GM12872 (cell line): Measurements from ENCODE around the gene SPATA3.

Experiments used
- TF ChIP-seq, protein P1 (sequence below): IDR thresholded peaks from 3 replicates; pipeline ENCODE4 v1.5.1; 2011; ENCODE audit warnings: low read depth, mild to moderate bottlenecking, low read length, moderate library complexity; ENCODE audit not compliant: insufficient read depth

The SPATA3 gene

DNA sequence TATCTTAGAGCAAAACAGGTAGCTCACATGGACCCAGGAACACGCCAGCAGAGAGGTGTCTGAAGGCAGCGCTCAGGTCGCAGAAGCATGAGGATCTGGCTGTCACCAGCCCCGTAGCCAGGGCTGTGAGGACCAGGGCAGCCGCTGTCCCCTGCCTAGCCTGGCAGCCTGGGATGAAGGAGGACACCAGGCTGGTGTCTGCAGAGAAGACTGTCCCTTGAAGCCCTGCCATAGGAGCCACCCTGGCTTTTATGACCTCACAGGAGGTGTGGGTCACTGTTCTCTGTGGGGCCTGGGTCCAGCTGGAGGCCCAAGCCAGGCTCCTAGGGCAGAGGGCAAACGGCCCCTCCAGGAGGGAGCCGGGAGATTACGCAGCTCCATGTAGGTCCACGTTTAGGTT is at the start of gene SPATA3:
TSS of gene SPATA3 (plus strand) at position 301 of the 400 bp plus-strand sequence. CDS start 113 bp downstream, outside the sequence.
- TF ChIP-seq, protein P1, sequence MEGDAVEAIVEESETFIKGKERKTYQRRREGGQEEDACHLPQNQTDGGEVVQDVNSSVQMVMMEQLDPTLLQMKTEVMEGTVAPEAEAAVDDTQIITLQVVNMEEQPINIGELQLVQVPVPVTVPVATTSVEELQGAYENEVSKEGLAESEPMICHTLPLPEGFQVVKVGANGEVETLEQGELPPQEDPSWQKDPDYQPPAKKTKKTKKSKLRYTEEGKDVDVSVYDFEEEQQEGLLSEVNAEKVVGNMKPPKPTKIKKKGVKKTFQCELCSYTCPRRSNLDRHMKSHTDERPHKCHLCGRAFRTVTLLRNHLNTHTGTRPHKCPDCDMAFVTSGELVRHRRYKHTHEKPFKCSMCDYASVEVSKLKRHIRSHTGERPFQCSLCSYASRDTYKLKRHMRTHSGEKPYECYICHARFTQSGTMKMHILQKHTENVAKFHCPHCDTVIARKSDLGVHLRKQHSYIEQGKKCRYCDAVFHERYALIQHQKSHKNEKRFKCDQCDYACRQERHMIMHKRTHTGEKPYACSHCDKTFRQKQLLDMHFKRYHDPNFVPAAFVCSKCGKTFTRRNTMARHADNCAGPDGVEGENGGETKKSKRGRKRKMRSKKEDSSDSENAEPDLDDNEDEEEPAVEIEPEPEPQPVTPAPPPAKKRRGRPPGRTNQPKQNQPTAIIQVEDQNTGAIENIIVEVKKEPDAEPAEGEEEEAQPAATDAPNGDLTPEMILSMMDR = no peak

DNA sequence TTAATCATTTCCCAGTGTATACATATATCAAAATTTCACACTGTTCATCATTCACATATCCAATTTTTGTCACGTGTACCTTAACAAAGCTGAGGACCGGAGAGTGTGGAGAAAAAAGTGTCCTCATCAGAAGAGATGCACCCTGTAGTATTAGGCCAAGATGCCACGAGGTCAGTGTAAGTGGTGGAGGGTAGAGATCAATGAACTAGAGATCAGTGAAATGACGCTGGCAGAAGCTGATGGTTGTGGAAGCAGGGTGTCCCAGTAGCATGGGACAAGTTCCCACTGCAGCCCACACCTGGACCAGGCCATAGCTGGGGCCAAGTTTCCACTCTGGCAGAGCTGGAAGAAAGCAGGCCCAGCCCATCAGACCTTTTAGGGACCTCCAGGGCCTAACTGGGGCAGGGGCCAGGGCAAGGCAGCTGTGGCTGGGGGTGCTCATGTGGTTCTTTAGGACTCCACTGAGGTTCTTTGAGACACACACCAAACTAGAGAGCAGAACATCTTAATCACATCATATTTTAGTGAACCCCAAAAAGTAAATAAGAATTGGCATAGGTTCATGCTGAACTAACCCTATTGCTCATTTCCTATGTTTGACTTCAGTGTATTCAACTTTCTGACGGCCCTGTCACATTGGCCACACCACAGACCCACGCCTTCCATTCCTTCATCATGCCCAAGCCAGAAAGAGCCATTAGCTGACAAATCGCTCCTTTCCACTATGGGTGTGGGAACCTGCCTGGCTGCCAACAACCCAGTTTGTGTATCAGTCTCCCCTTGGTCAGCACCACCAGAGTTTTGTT is 49.3 kb upstream of the SPATA3 start:
- TF ChIP-seq, protein P1 = no peak

DNA sequence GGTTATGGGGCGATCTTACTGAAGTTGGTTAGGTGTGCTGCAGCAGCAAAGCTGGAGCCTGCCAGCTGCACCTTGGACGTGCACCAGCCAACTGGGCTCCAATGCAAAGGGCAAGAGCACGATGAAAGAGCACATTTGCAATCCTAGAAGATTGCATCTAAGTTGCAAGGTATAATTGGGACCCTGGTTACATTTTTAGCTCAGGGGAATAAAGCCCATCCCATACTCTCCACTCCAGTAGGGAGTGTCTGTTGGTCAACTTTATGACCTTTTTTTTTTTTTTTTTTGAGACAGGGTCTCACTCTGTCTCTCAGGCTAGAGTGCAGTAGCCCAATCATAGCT is 48.7 kb upstream of the SPATA3 start:
- TF ChIP-seq, protein P1 = no peak

DNA sequence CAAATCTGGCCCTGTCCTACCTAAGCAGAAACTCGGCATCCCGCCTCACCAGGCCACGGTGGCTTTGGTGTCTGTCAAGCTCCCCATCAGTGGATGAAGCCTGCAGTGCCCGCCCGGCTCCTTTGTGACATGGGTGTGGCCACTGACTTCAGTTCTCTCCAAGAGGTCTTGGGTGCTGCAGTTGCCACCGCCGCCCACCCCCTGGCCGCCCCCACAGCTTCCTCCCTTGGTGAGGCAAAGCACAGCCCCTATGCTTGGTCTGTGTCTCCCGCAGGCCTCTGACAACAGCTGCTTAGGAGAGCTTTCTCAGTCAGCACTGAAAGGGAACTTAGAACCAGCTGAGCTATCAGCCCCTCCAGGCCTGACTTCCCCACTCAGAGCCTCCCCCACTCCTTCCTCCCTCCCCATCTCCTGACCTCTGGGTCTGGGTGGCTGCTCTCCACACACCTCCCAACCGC is 48.0 kb upstream of the SPATA3 start:
- TF ChIP-seq, protein P1 = no peak

DNA sequence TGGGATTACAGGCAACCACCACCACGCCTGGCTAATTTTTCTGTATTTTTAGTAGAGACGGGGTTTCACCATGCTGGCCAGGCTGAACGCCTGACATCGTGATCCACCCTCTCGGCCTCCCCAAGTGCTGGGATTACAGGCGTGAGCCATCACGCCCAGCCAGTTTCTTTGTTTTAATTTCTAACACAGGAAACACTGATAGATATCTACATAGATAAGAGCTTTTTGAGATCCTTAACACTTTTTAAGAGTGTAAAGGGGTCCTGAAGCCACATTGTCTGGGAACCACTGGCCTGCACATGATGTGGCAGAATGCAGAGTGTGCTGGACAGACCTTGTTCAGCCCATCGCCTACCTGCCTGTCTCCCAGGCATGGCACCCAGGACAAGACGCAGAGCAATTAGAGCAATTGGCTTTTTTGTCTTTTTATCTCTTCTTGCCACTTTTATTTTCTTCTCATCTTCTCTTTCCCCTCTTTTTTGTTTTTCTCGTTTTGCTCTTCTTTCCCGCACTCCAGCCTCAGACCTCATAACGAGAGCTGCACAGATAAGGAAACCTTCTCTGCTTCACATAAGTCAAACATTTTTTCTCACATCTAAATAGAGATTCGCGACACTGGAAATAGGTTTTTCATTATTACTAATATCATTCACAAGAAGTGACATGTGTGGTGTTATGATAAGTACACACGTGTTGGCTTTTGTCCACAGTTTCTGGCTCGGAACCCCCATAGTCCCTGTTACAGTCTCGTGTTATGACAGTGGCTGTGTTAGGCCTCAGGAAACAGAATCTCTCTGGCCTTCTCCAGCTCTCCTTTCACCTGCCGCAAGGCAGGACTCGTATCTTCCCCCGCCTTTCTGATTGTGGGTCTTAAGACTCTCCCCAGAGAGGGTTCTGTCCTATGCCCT is 45.7 kb upstream of the SPATA3 start:
- TF ChIP-seq, protein P1 = no peak

DNA sequence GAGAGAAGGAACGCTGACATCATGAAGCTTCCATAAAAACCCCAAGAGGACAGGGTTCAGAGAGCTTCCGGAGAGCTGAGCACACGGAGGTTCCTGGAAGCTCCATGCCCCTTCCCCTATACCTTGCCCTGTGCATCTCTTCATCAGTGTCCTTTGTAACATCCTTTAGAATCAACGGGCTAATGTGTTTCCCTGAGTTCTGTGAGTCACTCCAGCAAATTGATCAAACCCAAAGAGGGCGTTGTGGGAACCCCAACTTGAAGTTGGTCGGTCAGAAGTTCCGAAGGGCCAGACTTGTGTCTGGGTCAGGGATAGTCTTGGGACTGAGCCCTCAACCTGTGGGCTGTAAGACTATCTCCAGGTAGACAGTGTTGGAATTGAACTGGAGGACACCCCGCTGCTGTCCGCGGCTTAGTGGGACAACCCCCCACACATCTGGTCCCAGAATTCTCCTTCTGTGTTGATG is 45.0 kb upstream of the SPATA3 start:
- TF ChIP-seq, protein P1 = no peak

DNA sequence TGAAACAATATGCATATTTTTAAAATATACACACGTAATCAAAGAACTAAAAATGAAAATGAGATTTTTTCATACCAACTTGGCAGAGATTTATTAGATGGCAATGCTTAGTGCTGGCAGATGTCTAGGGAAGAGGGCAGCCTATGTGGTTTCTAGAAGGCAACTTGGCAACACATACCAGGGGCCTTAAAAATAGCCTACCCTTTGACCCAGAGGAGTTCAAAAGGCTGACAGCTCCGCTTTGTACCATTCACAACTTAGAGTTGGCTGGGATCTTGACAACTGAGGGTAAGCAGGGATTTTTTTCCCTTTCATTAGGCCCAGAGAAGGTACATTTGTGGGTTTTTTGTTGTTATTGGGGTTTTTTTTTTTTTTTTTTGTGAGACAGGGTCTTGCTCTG is 44.5 kb upstream of the SPATA3 start:
- TF ChIP-seq, protein P1 = no peak
